HG02588 (cell line): ENCODE measurements around the gene NMUR2.

Source experiments
- ATAC-seq: cut with Tn5 transposase; IDR thresholded peaks from one replicate; pipeline ENCODE4 v1.9.1; 2021; ENCODE audit warnings: mild to moderate bottlenecking, moderate library complexity; ENCODE audit not compliant: unreplicated experiment

The NMUR2 gene

GRCh38 chr5:152405145-152405544 lies at the start of gene NMUR2:
Gene NMUR2, minus strand, starts transcription at chr5:152405279. Its CDS starts 166 bp downstream, at chr5:152405113.
- no peak for ATAC-seq

GRCh38 chr5:152443935-152444334 lies 38.9 kb upstream of the NMUR2 start:
- no peak for ATAC-seq

- no peak for ATAC-seq
Measured at GRCh38 chr5:152439791-152440190, 34.7 kb upstream of the NMUR2 start.

- ATAC-seq: no peak
Measured at GRCh38 chr5:152437866-152438265, 32.8 kb upstream of the NMUR2 start.

GRCh38 chr5:152427721-152428120 lies 22.6 kb upstream of the NMUR2 start:
- ATAC-seq: no peak

GRCh38 chr5:152425083-152425482 lies 20.0 kb upstream of the NMUR2 start:
- no peak for ATAC-seq

- ATAC-seq: no peak
Measured at GRCh38 chr5:152424501-152424900, 19.4 kb upstream of the NMUR2 start.

GRCh38 chr5:152422081-152422480 lies 17.0 kb upstream of the NMUR2 start:
- ATAC-seq: no peak

- ATAC-seq: no peak
Measured at GRCh38 chr5:152412129-152412528, 7.0 kb upstream of the NMUR2 start.

- no peak for ATAC-seq
Measured at GRCh38 chr5:152406082-152406481, 1.0 kb upstream of the NMUR2 start.

- no peak for ATAC-seq
Measured at GRCh38 chr5:152404494-152404893, 585 bp downstream of the NMUR2 start.

- no peak for ATAC-seq
Measured at GRCh38 chr5:152403046-152403445, 2.0 kb downstream of the NMUR2 start.

- no peak for ATAC-seq
Measured at GRCh38 chr5:152400846-152401245, 4.2 kb downstream of the NMUR2 start.

GRCh38 chr5:152397581-152397980 lies 7.5 kb downstream of the NMUR2 start:
- peak; percentile 85 for ATAC-seq

GRCh38 chr5:152393441-152393840 lies 11.6 kb downstream of the NMUR2 start:
- ATAC-seq: no peak

GRCh38 chr5:152389208-152389849 lies 15.8 kb downstream of the NMUR2 start:
- no peak for ATAC-seq

GRCh38 chr5:152388610-152389009 lies 16.5 kb downstream of the NMUR2 start:
- ATAC-seq: no peak

GRCh38 chr5:152380415-152381123 lies 24.5 kb downstream of the NMUR2 start:
- no peak for ATAC-seq

GRCh38 chr5:152379331-152379730 lies 25.7 kb downstream of the NMUR2 start:
- no peak for ATAC-seq

GRCh38 chr5:152378730-152379129 lies 26.3 kb downstream of the NMUR2 start:
- no peak for ATAC-seq

GRCh38 chr5:152376886-152377285 lies 28.2 kb downstream of the NMUR2 start:
- ATAC-seq: no peak

GRCh38 chr5:152374711-152375275 lies 30.3 kb downstream of the NMUR2 start:
- ATAC-seq: no peak
